GM12872 (cell line): ENCODE measurements around the gene RFX8.

Experiments
- CTCF ChIP-seq: IDR thresholded peaks from 3 replicates; pipeline ENCODE4 v1.5.1; 2011; ENCODE audit warnings: low read depth, mild to moderate bottlenecking, low read length, moderate library complexity; ENCODE audit not compliant: insufficient read depth

Gene RFX8

GRCh38 chr2:101367508-101367907, 107.4 kb downstream of the RFX8 start:
- no peak for TF ChIP-seq CTCF

- TF ChIP-seq CTCF: no peak
Measured at GRCh38 chr2:101364878-101365277, 110.0 kb downstream of the RFX8 start.

DNA sequence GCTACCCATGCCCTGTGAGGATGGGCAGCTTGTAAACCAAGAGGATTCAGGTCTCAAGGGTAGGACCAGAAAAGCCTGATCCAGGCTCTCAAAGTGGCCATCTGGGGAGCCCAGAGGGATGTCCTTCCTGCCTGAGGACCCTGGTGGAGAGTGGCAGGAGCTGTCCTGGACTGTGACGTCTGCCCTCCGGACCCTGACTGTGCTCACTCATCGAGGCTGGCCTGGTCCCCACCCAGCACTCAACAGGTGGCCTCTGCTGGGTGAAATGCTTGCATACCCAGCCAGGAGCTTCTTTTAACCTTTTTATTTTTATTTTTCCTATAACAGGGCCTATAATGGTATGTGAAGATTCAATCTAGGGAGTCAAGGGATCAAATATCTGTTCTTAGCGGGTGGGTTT, 112.1 kb downstream of the RFX8 start:
- no peak for TF ChIP-seq CTCF

DNA sequence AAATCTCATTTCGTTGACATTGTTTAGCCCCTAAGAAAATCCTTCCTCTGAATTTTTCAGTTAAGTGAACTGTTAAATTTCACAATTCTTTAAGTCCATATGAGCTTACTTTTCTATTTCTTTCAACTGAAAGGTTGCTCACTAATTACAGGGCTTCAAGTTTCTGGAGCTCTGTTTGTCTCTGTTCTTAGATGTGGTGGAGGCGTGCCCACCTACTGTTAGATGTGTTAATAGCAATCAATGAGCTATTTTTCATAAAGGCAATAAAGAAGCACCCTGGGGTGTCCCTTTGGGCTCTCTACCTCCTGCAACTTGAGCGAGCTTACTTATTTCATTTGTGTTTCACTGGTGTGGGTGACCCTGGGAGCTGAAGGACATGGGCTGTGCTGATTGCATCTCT, 112.6 kb downstream of the RFX8 start:
- no peak for TF ChIP-seq CTCF

GRCh38 chr2:101361522-101361921, 113.4 kb downstream of the RFX8 start:
- TF ChIP-seq CTCF: no peak

DNA sequence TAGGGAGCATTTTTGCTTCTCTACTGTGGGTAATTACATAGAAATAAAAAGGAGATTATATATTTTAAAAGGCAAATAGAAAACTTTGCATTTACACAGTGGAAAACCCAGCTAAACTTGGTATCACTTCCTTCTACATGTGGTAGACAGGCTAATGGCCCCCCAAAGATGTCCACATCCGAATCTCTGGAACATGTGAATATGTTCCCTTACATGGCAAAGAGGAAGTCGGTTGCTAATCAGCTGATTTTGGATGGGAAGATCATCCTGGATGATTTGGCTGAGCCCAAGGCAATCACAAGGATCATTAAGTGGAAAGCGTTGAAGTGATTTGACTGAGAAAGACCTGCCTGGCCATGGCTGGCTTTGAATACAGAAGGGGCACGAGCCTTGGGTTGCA, 113.8 kb downstream of the RFX8 start:
- no peak for TF ChIP-seq CTCF

- no peak for TF ChIP-seq CTCF
Measured at GRCh38 chr2:101360232-101360631, 114.7 kb downstream of the RFX8 start.

DNA sequence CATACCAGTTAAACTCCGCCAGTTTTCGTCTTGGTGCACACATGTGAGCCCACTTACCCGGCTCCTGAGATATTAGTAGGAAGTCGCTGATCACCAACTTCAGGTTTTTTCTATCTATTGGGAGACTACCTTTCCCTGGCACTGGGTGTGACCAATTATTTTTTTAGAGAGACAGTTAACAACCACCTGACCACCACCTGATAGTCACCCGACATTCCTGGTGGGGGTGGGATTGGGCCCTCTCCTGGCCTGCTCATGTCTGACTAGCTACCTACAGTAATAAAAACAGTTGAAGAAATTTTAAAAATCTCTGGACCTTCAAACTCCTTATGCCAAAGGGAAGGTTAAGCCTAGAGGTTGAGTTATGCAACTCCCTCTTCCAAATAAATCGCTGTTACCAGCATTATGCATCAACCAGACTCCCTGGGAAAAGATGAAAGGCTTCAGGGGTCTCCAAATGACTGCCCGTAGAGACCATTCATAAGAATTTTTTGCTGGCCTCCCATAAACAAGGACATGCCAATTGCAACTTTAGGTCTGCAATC, 115.4 kb downstream of the RFX8 start:
- TF ChIP-seq CTCF: no peak
